SK-N-SH (cell line): ENCODE results near the gene SUPT4H1. TPM values are rescaled to one million over a fixed set of nuclear protein-coding genes. Genes with fewer than 3 reads are reported as not detected.
A peak's percentile ranks its signal among the peaks of the same experiment; 100 is the strongest.

ENCODE experiments used
- CTCF ChIA-PET: fragments of 300-600, 350-600 bp; formaldehyde crosslinking; extraction: SDS; loops from one replicate; lab custom pipeline; 2021; lab: Yijun Ruan, JAX
- POLR2A ChIA-PET: fragments of 350-600 bp; sonication (Branson Sonifier 250); formaldehyde crosslinking; extraction: SDS; loops from one replicate; lab custom pipeline; 2020; ENCODE audit warnings: antibody characterized with exemption, inconsistent platforms; lab: Yijun Ruan, JAX
- DNase-seq: peaks from one replicate; pipeline ENCODE4 v3.0.0; 2012
- H2AFZ ChIP-seq: fragments of 200-600 bp; sonication (generic); 2 replicates; pipeline ENCODE4 v1.8.1; 2016; ENCODE audit warnings: antibody characterized with exemption, mild to moderate bottlenecking, low read depth
- H3F3A ChIP-seq: fragments of 200-600 bp; sonication (generic); replicated peaks from 2 replicates; pipeline ENCODE3; 2016; ENCODE audit warnings: antibody characterized with exemption, mild to moderate bottlenecking; ENCODE audit not compliant: insufficient read depth
- H3K27ac ChIP-seq, 2 experiments: fragments of 200-500 bp in 1 of 2; fragments of 200-600 bp in 1 of 2; sonication (Bioruptor generic) in 1 of 2; sonication (generic), shearing (Covaris generic) in 1 of 2; 2 replicates each; pipeline versions ENCODE4 v1.5.1 to v1.6.1; 2014 to 2016; ENCODE audit warnings: low read depth in 2 of 2, inconsistent platforms in 1 of 2, low read length in 1 of 2, mild to moderate bottlenecking in 1 of 2, mixed read lengths in 1 of 2
- H3K27me3 ChIP-seq: fragments of 200-600 bp; sonication (generic), shearing (Covaris generic); 2 replicates; pipeline ENCODE4 v1.6.1; 2016; ENCODE audit warnings: mixed run types; ENCODE audit not compliant: insufficient read depth
- H3K36me3 ChIP-seq, 2 experiments: fragments of 200-500 bp in 1 of 2; fragments of 200-600 bp in 1 of 2; sonication (Bioruptor generic) in 1 of 2; sonication (generic) in 1 of 2; replicated peaks in 1 of 2; 2 replicates each; pipeline versions ENCODE3 to v1.5.1; 2014 to 2016; ENCODE audit warnings: low read length in 1 of 2, mild to moderate bottlenecking in 1 of 2; ENCODE audit not compliant: insufficient read depth in 2 of 2, control insufficient read depth in 1 of 2
- H3K4me1 ChIP-seq, 2 experiments: fragments of 200-500 bp in 1 of 2; fragments of 200-600 bp in 1 of 2; sonication (Bioruptor generic) in 1 of 2; sonication (generic), shearing (Covaris generic) in 1 of 2; 2 replicates each; pipeline versions ENCODE4 v1.5.1 to v1.6.1; 2014 to 2016; ENCODE audit warnings: low read depth in 1 of 2, low read length in 1 of 2, mixed run types in 1 of 2; ENCODE audit not compliant: insufficient read depth in 2 of 2, control insufficient read depth in 1 of 2
- H3K4me2 ChIP-seq: fragments of 200-600 bp; sonication (generic), shearing (Covaris generic); 2 replicates; pipeline ENCODE4 v1.6.1; 2017; ENCODE audit warnings: mixed run types
- H3K4me3 ChIP-seq, 2 experiments: fragments of 200-500 bp in 1 of 2; fragments of 200-600 bp in 1 of 2; sonication (Bioruptor generic) in 1 of 2; sonication (generic), shearing (Covaris generic) in 1 of 2; 2 replicates each; pipeline versions ENCODE4 v1.5.1 to v1.8.1; 2014 to 2016; ENCODE audit warnings: low read depth in 2 of 2, inconsistent platforms in 1 of 2, low read length in 1 of 2, mild to moderate bottlenecking in 1 of 2, mixed read lengths in 1 of 2, moderate library complexity in 1 of 2
- H3K79me2 ChIP-seq: fragments of 200-600 bp; sonication (generic); 2 replicates; pipeline ENCODE4 v1.8.1; 2017; ENCODE audit warnings: mild to moderate bottlenecking; ENCODE audit not compliant: insufficient read depth
- H3K9ac ChIP-seq: fragments of 200-600 bp; sonication (generic); 2 replicates; pipeline ENCODE4 v1.6.1; 2017; ENCODE audit warnings: mixed run types
- H3K9me2 ChIP-seq: fragments of 200-600 bp; sonication (generic); 2 replicates; pipeline ENCODE4 v1.6.1; 2017; ENCODE audit warnings: mixed run types
- H3K9me3 ChIP-seq: fragments of 200-600 bp; sonication (generic); 2 replicates; pipeline ENCODE4 v1.6.1; 2017; ENCODE audit warnings: mixed run types, mild to moderate bottlenecking, moderate library complexity
- H4K20me1 ChIP-seq: fragments of 200-600 bp; sonication (generic); 2 replicates; pipeline ENCODE4 v1.6.1; 2017; ENCODE audit warnings: mild to moderate bottlenecking, mixed run types; ENCODE audit not compliant: insufficient read depth
- ELF1 ChIP-seq: IDR thresholded peaks from 2 replicates; pipeline ENCODE4 v1.4.0; 2012
- NFIC ChIP-seq: IDR thresholded peaks from 2 replicates; pipeline ENCODE4 v1.4.0; 2012; ENCODE audit warnings: borderline replicate concordance
- POLR2AphosphoS5 ChIP-seq: IDR thresholded peaks from 2 replicates; pipeline ENCODE4 v1.6.1; 2012; ENCODE audit warnings: low read depth, low read length
- RAD21 ChIP-seq: IDR thresholded peaks from 2 replicates; pipeline ENCODE4 v1.6.1; 2012; ENCODE audit warnings: mild to moderate bottlenecking, low read length
- RCOR1 ChIP-seq: fragments of 150-350 bp; IDR thresholded peaks from 2 replicates; pipeline ENCODE4 v1.6.1; 2017; ENCODE audit warnings: antibody characterized with exemption, low read length
- REST ChIP-seq: IDR thresholded peaks from 2 replicates; pipeline ENCODE4 v1.6.1; 2012; ENCODE audit warnings: mild to moderate bottlenecking, low read depth, low read length, moderate library complexity
- SMC3 ChIP-seq: IDR thresholded peaks from 2 replicates; pipeline ENCODE4 v1.6.1; 2012; ENCODE audit warnings: low read depth, low read length, improper control_type of control experiment
- TEAD4 ChIP-seq: IDR thresholded peaks from 2 replicates; pipeline ENCODE4 v1.4.0; 2012; ENCODE audit warnings: mild to moderate bottlenecking, borderline replicate concordance; ENCODE audit not compliant: insufficient read depth
- YY1 ChIP-seq: IDR thresholded peaks from 2 replicates; pipeline ENCODE4 v1.4.0; 2012; ENCODE audit warnings: low read depth, mild to moderate bottlenecking
- WGBS: methylation state at CpG from one replicate; pipeline ENCODE4 v1.1.6; 2017; ENCODE audit warnings: low lambda C conversion rate; 5-methylcytosine and 5-hydroxymethylcytosine counted together
- polyA plus RNA-seq, 3 experiments: library from polyadenylated mRNA; depleted of rRNA; stranded (reverse); fragments of >200 nt; gene quantifications; 2 replicates each; pipeline ENCODE4 v1.2.3, GENCODE V29; 2012
- TF ChIP-seq, protein P1 (sequence below): fragments of 200-600 bp; sonication (generic); IDR thresholded peaks from 2 replicates; pipeline ENCODE4 v1.6.1; 2017; ENCODE audit warnings: antibody characterized with exemption, mild to moderate bottlenecking, moderate library complexity
- TF ChIP-seq, protein P2 (sequence below): IDR thresholded peaks from 2 replicates; pipeline ENCODE4; 2012
- TF ChIP-seq, protein P3 (sequence below): fragments of 150-350 bp; IDR thresholded peaks from 2 replicates; pipeline ENCODE4 v1.6.1; 2016; ENCODE audit warnings: mild to moderate bottlenecking, low read depth, low read length

SUPT4H1 gene
- polyA plus RNA-seq, 1 of the 3 experiments (the other 2 are of a cell fraction), result 165 TPM

- POLR2A ChIA-PET, result interaction anchor here (1.2 to 2.0 kb wide), 3 partner anchors 26 to 197 kb away, joined by 5 to 14 read pairs (median 5); partner anchors contain the start of genes MTMR4 and SUPT4H1
Measured at GRCh38 chr17:58318065-58318481, 33.9 kb downstream of the SUPT4H1 start.

DNA sequence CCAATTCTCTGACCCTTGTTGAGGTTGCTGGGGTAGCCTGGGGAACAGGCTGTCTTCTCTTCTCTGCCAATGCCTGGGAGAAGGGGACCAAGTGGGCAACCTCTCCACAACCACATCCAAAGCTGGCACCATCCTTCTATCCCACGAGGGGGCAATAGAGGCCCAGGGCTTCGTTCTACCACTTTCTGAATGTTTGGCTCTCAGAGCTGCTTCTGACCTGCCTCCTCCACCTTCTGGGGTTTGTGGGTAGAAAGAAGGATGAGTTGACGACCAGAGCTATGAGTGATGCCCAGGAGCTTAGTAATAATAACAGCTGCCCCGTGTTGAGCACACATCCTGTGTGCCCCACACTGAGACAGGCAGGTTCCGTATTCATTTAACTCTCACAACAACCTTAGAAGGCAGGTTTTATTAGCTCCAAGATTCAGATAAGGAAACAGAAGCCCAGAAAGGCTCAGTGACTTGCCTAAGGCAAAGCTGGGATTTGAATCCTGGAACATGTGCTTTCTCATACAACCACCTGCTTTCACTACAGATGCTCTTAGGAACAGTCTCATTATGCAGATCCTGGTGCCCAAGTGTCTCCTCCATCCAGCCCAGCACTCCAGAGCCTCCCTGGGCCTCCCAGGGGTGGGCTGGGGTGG is 34.5 kb downstream of the SUPT4H1 start:
- TF ChIP-seq SMC3 (peak; percentile 78), RAD21 (peak; percentile 83), REST (no peak)
- TF ChIP-seq, protein P1, sequence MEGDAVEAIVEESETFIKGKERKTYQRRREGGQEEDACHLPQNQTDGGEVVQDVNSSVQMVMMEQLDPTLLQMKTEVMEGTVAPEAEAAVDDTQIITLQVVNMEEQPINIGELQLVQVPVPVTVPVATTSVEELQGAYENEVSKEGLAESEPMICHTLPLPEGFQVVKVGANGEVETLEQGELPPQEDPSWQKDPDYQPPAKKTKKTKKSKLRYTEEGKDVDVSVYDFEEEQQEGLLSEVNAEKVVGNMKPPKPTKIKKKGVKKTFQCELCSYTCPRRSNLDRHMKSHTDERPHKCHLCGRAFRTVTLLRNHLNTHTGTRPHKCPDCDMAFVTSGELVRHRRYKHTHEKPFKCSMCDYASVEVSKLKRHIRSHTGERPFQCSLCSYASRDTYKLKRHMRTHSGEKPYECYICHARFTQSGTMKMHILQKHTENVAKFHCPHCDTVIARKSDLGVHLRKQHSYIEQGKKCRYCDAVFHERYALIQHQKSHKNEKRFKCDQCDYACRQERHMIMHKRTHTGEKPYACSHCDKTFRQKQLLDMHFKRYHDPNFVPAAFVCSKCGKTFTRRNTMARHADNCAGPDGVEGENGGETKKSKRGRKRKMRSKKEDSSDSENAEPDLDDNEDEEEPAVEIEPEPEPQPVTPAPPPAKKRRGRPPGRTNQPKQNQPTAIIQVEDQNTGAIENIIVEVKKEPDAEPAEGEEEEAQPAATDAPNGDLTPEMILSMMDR, result peak; percentile 74
- TF ChIP-seq, all 33 proteins: peak for 3
- 32% methylated on average over 5 of the region's 5 CpGs for WGBS
- Histone ChIP-seq H3K4me3 (no peak overlapping the region), H4K20me1 (no peaks in the 10 kb centered on the region), H3K27ac (no peak overlapping the region), H3K9me3 (no peaks in the 10 kb centered on the region), H3K36me3 (no peaks in the 10 kb centered on the region), H3F3A (no peaks in the 10 kb centered on the region), H3K4me1 (no peaks in the 10 kb centered on the region), H3K4me2 (no peak overlapping the region), H3K27me3 (no peaks in the 10 kb centered on the region), H3K9me2 (no peaks in the 10 kb centered on the region), H3K9ac (no peak overlapping the region), H3K79me2 (no peaks in the 10 kb centered on the region), H2AFZ (no peak overlapping the region)
- ChIA-PET CTCF (interaction anchor here (0.6 to 3.0 kb wide), 46 partner anchors 8 to 196 kb away, joined by 3 to 31 read pairs (median 5); partner anchors contain the start of genes RNF43, SUPT4H1 and TSPOAP1), POLR2A (interaction anchor here (0.6 to 2.0 kb wide), 5 partner anchors 9 to 197 kb away, joined by 3 to 14 read pairs (median 5); partner anchors contain the start of genes MTMR4 and SUPT4H1)
- peak; percentile 81 for DNase-seq

More at GRCh38 chr17:58318065-58318481, 33.9 kb downstream of the SUPT4H1 start:
- H3K9me3 ChIP-seq, result no peaks in the 10 kb centered on the region
- no peak overlapping the region for H3K4me2 ChIP-seq
- no peaks in the 10 kb centered on the region for H3K79me2 ChIP-seq
- H3K4me3 ChIP-seq, result no peak overlapping the region
- no peak overlapping the region for H3K9ac ChIP-seq
- no peaks in the 10 kb centered on the region for H3K9me2 ChIP-seq
- 77% methylated on average over 9 of the region's 9 CpGs for WGBS
- H3K27ac ChIP-seq, result no peak overlapping the region
- no peaks in the 10 kb centered on the region for H3F3A ChIP-seq
- no peak overlapping the region for H2AFZ ChIP-seq
- no peaks in the 10 kb centered on the region for H3K36me3 ChIP-seq
- no peaks in the 10 kb centered on the region for H3K27me3 ChIP-seq
- no peak for TF ChIP-seq RAD21
- TF ChIP-seq, protein P2, sequence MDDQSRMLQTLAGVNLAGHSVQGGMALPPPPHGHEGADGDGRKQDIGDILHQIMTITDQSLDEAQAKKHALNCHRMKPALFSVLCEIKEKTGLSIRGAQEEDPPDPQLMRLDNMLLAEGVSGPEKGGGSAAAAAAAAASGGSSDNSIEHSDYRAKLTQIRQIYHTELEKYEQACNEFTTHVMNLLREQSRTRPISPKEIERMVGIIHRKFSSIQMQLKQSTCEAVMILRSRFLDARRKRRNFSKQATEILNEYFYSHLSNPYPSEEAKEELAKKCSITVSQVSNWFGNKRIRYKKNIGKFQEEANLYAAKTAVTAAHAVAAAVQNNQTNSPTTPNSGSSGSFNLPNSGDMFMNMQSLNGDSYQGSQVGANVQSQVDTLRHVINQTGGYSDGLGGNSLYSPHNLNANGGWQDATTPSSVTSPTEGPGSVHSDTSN, result no peak
- TF ChIP-seq NFIC, result no peak
- no peak for TF ChIP-seq TEAD4
- TF ChIP-seq, protein P3, sequence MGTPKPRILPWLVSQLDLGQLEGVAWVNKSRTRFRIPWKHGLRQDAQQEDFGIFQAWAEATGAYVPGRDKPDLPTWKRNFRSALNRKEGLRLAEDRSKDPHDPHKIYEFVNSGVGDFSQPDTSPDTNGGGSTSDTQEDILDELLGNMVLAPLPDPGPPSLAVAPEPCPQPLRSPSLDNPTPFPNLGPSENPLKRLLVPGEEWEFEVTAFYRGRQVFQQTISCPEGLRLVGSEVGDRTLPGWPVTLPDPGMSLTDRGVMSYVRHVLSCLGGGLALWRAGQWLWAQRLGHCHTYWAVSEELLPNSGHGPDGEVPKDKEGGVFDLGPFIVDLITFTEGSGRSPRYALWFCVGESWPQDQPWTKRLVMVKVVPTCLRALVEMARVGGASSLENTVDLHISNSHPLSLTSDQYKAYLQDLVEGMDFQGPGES, result no peak
- TF ChIP-seq ELF1, result no peak
- no peak for TF ChIP-seq SMC3
- no peak for TF ChIP-seq POLR2AphosphoS5
- no peak for TF ChIP-seq YY1
- TF ChIP-seq RCOR1, result no peak
- no peaks in the 10 kb centered on the region for H4K20me1 ChIP-seq
- CTCF ChIA-PET, result interaction anchor here (0.6 to 3.0 kb wide), 43 partner anchors 7 to 162 kb away, joined by 3 to 31 read pairs (median 5); partner anchors contain the start of genes RNF43, SUPT4H1 and TSPOAP1
- no peak for DNase-seq
- peaks cover 0 to 2% of the 10 kb centered on the region in 2 experiments; a peak in 1 of 4 replicates for H3K4me1 ChIP-seq
